Right lobe of liver (tissue), 4 donors: ENCODE results near the gene GRHL3.

Source experiments
- POLR2A ChIP-seq: fragments of 450-650 bp; IDR thresholded peaks from one replicate; pipeline ENCODE4 v1.6.1; 2017; ENCODE audit warnings: antibody characterized with exemption, mild to moderate bottlenecking
- TF ChIP-seq, protein P1 (sequence below), 4 donors: fragments of 200-600 bp in 3 of 4; fragments of 450-650 bp in 1 of 4; IDR thresholded peaks; one replicate each; pipeline versions ENCODE4 v1.5.1 to v1.8.0; 2016 to 2022; ENCODE audit warnings: antibody characterized with exemption in 4 of 4, mild to moderate bottlenecking in 2 of 4
- donor health status: DM: no; HTN: no; CAD: no.
- donor health status: DM: no; HTN: no; CAD: no.
- donor health status: DM: no; HTN: yes; CAD: no.

DNA sequence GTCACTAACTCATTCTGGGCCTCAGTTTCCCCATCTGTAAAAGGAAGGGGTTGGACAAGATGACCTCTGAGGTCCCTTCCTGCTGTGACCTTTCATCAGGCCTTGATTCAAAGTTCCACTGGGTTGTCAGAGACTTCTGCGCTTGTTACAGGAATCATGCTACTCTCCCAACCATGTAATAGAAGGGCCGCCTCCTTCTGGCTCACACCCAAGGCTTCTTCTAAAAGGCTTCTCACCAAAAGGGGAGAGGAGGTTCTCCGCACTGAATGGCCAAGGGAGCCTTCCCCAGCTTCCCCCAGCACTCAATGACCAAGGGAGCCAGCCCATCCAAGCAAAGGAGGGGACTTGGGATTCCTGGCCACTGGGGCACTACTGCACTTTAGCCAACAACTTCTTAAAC lies 42.7 kb downstream of the GRHL3 start:
- TF ChIP-seq, protein P1, sequence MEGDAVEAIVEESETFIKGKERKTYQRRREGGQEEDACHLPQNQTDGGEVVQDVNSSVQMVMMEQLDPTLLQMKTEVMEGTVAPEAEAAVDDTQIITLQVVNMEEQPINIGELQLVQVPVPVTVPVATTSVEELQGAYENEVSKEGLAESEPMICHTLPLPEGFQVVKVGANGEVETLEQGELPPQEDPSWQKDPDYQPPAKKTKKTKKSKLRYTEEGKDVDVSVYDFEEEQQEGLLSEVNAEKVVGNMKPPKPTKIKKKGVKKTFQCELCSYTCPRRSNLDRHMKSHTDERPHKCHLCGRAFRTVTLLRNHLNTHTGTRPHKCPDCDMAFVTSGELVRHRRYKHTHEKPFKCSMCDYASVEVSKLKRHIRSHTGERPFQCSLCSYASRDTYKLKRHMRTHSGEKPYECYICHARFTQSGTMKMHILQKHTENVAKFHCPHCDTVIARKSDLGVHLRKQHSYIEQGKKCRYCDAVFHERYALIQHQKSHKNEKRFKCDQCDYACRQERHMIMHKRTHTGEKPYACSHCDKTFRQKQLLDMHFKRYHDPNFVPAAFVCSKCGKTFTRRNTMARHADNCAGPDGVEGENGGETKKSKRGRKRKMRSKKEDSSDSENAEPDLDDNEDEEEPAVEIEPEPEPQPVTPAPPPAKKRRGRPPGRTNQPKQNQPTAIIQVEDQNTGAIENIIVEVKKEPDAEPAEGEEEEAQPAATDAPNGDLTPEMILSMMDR (IDR thresholded peaks at IDR 0.05) = no peak
- no peak for TF ChIP-seq POLR2A
